HFFc6 (cell line): Measurements from ENCODE around the gene METTL1. TPM values are rescaled to one million over a fixed set of nuclear protein-coding genes. Genes with fewer than 3 reads are reported as not detected.

Experiments used
- DNase-seq: peaks from one replicate; pipeline ENCODE4 v3.0.0-alpha.2; 2018
- H3K27ac Mint-ChIP-seq: 2 replicates; pipeline ENCODE4 v1.8.0; 2020; ENCODE audit warnings: mild to moderate bottlenecking, mixed read lengths
- H3K27me3 Mint-ChIP-seq: 2 replicates; pipeline ENCODE4 v1.8.0; 2021; ENCODE audit warnings: mild to moderate bottlenecking, moderate library complexity, mixed read lengths; ENCODE audit not compliant: insufficient read depth
- H3K36me3 Mint-ChIP-seq: 2 replicates; pipeline ENCODE4 v1.8.0; 2021; ENCODE audit warnings: low read depth, mixed read lengths
- H3K4me1 Mint-ChIP-seq: 2 replicates; pipeline ENCODE4 v1.8.0; 2020; ENCODE audit warnings: low read depth, mixed read lengths
- H3K4me3 Mint-ChIP-seq: 2 replicates; pipeline ENCODE4 v1.8.0; 2020; ENCODE audit warnings: mild to moderate bottlenecking, moderate library complexity, mixed read lengths
- H3K9me3 Mint-ChIP-seq: 2 replicates; pipeline ENCODE4 v1.8.0; 2020; ENCODE audit warnings: mild to moderate bottlenecking, mixed read lengths
- CTCF ChIP-seq: fragments of 200-600 bp; sonication (generic); IDR thresholded peaks from 2 replicates; pipeline ENCODE4 v1.5.0; 2021; ENCODE audit warnings: antibody characterized with exemption, mild to moderate bottlenecking
- total RNA-seq, 6 experiments: library from RNA; stranded (reverse); fragmentation: NEBNext Ultra II Directional; extraction: Animal tissue kit (Norgen Biotek cat#: 25700); gene quantifications; 2 replicates in 1 of 6; 3 replicates in 5 of 6; pipeline ENCODE4 v1.2.3, GENCODE V29; 2021

The METTL1 gene
- total RNA-seq, 6 experiments from 2014 or later: 30.0 to 41.8 (median 36.0) TPM

- Mint-ChIP-seq H3K36me3 (no peaks in the 10 kb centered on the region; the same call in 1 of the 2 replicates), H3K4me3 (no peak overlapping the region), H3K27ac (peak overlapping the region; percentile 20; the same call in 1 of the 2 replicates), H3K27me3 (peaks cover 4% of the 10 kb centered on the region), H3K9me3 (no peaks in the 10 kb centered on the region), H3K4me1 (peaks cover 11% of the 10 kb centered on the region)
- no peak for DNase-seq
- no peak for TF ChIP-seq CTCF
These were observed 42.5 kb downstream of the METTL1 start for GRCh38 chr12:57729321-57729844.

- Mint-ChIP-seq H3K27me3 (peaks cover 2% of the 10 kb centered on the region; the same call in 1 of the 2 replicates), H3K9me3 (no peaks in the 10 kb centered on the region), H3K27ac (peak overlapping the region; percentile 61), H3K4me3 (peak overlapping the region; percentile 49), H3K36me3 (no peaks in the 10 kb centered on the region; the same call in 1 of the 2 replicates), H3K4me1 (peaks cover under 1% of the 10 kb centered on the region; the same call in 1 of the 2 replicates)
- DNase-seq: no peak
- TF ChIP-seq CTCF: no peak
These were observed 44.0 kb downstream of the METTL1 start for GRCh38 chr12:57727758-57728395.

- Mint-ChIP-seq H3K4me1 (no peaks in the 10 kb centered on the region), H3K9me3 (no peaks in the 10 kb centered on the region), H3K27me3 (peaks cover 2% of the 10 kb centered on the region; the same call in 1 of the 2 replicates), H3K36me3 (peaks cover under 1% of the 10 kb centered on the region; the same call in 1 of the 2 replicates), H3K4me3 (peak overlapping the region; percentile 94), H3K27ac (peak overlapping the region; percentile 86)
- peak; percentile 48 for DNase-seq
- peak; percentile 58; the same call in 1 of the 2 replicates for TF ChIP-seq CTCF
These were observed 44.8 kb downstream of the METTL1 start for GRCh38 chr12:57726884-57727757.

GRCh38 chr12:57726151-57726883, 45.6 kb downstream of the METTL1 start:
- H3K4me3 Mint-ChIP-seq: peak overlapping the region; percentile 94
- H3K9me3 Mint-ChIP-seq: no peaks in the 10 kb centered on the region
- H3K27me3 Mint-ChIP-seq: peaks cover 2% of the 10 kb centered on the region; the same call in 1 of the 2 replicates
- peak; percentile 84 for DNase-seq
- H3K4me1 Mint-ChIP-seq: no peaks in the 10 kb centered on the region
- peaks cover 6% of the 10 kb centered on the region; the same call in 1 of the 2 replicates for H3K36me3 Mint-ChIP-seq
- H3K27ac Mint-ChIP-seq: peak overlapping the region; percentile 96
- peak; percentile 90 for TF ChIP-seq CTCF

GRCh38 chr12:57725851-57726150, 46.1 kb downstream of the METTL1 start:
- Mint-ChIP-seq H3K9me3 (no peaks in the 10 kb centered on the region), H3K27ac (peak overlapping the region; percentile 96), H3K4me1 (no peaks in the 10 kb centered on the region), H3K36me3 (peaks cover 6% of the 10 kb centered on the region; the same call in 1 of the 2 replicates), H3K4me3 (peak overlapping the region; percentile 94), H3K27me3 (peaks cover 2% of the 10 kb centered on the region; the same call in 1 of the 2 replicates)
- no peak for TF ChIP-seq CTCF
- no peak for DNase-seq
